AG09309 (cell line): Measurements from ENCODE around the gene PDGFRA.

ENCODE experiments used
- DNase-seq: peaks from one replicate; pipeline ENCODE4 v3.0.0-alpha.2; 2010; ENCODE audit warnings: low read depth
- H3K4me3 ChIP-seq: 2 replicates; pipeline ENCODE4 v1.5.1; 2011; ENCODE audit warnings: mild to moderate bottlenecking, low read depth, low read length, moderate library complexity; ENCODE audit not compliant: control insufficient read depth
- TF ChIP-seq, protein P1 (sequence below): IDR thresholded peaks from 2 replicates; pipeline ENCODE4 v1.5.1; 2011; ENCODE audit warnings: mild to moderate bottlenecking, low read depth, low read length, inconsistent platforms; ENCODE audit not compliant: insufficient read depth, control insufficient read depth; ENCODE audit errors: missing control alignments

The PDGFRA gene

DNA sequence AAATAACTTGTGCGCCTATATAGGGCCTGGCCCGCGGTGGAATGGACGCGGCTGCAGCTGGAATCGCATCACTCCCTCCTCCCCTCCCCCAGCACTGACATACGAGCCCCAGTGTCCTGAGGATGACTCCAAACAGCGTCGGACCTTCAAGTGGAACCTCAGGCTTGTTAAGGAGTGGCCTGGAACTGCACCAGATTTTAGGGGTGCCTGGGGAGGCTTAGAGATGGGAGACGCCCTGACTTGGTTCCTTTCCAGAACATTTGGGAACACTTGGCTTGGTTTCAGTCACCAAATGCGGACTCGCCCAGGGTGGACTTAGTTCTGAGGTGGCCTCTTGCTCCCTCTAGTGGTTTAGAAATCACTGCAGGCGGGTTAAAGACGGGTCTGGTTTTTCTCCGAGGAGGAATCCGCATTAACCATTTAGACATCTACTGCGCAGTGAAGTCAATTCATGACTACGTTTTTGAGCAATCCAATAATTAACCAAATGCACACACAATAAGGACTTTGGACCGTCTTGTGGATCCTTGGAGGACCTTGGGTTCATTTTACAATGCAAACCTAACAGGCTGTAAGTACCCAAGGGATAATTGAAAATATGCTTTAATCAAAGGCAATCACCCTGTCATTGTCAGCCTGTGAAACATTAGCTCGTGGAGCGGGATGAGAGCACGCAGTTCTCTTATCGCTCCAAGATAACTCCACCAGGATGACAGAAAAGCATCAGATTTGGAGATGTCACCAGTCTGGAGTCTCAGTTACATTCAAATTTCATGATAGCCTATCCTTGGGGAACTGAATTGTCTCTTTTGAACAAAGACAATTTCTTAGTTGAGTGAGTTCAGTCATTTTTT is 11.2 kb upstream of the PDGFRA start:
- H3K4me3 ChIP-seq, result peak overlapping the region; percentile 47
- TF ChIP-seq, protein P1, sequence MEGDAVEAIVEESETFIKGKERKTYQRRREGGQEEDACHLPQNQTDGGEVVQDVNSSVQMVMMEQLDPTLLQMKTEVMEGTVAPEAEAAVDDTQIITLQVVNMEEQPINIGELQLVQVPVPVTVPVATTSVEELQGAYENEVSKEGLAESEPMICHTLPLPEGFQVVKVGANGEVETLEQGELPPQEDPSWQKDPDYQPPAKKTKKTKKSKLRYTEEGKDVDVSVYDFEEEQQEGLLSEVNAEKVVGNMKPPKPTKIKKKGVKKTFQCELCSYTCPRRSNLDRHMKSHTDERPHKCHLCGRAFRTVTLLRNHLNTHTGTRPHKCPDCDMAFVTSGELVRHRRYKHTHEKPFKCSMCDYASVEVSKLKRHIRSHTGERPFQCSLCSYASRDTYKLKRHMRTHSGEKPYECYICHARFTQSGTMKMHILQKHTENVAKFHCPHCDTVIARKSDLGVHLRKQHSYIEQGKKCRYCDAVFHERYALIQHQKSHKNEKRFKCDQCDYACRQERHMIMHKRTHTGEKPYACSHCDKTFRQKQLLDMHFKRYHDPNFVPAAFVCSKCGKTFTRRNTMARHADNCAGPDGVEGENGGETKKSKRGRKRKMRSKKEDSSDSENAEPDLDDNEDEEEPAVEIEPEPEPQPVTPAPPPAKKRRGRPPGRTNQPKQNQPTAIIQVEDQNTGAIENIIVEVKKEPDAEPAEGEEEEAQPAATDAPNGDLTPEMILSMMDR, result peak; percentile 88

DNA sequence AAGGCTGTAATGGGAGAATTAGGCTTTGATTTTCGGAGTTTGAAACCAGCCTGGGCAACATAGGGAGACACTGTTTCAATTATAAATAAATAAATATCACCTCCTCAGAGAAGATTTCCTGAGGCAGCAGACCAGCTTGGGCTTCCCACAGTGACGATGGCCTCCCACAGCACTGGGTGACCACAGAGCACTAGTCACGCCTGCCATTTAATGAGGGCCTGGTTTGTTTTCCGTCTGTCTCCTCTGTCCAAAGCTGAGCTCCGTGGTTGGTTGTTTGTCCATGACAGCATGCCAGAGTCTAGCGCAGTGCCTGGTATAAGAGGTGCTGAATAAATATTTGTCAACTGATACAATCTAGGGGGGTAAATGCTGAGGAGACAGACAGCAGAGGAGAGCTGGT is 10.4 kb upstream of the PDGFRA start:
- no peak overlapping the region for H3K4me3 ChIP-seq
- DNase-seq, result no peak
- TF ChIP-seq, protein P1, result no peak

More for the DNA sequence above, 11.2 kb upstream of the PDGFRA start:
- no peak for DNase-seq

DNA sequence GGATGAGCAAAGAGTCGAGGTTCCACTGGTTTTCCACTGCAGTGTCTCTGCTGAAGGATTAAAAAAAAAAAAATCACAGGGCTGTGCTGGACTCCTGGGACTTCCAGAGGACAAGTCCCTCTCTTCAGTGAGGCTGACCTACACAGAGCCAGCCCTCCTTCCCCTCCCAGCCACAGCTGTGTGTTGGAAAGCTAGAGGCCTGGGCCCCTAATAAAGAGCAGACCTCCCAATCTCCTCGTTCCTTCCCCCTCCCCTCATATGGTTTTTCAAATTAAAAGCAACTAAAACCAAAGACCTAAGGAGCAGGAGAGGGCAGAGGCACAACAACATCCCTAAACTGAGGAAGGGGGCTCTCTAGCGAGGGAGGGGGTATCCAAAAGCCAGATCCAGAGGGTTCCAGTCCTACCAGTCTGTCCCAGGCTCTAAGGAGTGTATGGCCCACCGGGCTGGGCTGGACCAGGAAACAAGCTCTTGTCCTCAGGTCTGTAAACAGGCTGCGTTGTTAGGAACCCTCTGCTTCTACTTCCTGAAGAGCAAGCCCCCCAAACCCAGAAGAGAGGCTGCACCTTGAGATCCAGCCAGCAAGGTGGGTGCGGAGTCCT is 4.0 kb upstream of the PDGFRA start:
- TF ChIP-seq, protein P1, result no peak
- DNase-seq, result no peak
- H3K4me3 ChIP-seq, result no peak overlapping the region; the same call in 1 of the 2 replicates

GRCh38 chr4:54225598-54226403 is 3.3 kb upstream of the PDGFRA start:
- H3K4me3 ChIP-seq, result peak overlapping the region; percentile 81
- TF ChIP-seq, protein P1, result peak; percentile 22
- DNase-seq, result no peak

DNA sequence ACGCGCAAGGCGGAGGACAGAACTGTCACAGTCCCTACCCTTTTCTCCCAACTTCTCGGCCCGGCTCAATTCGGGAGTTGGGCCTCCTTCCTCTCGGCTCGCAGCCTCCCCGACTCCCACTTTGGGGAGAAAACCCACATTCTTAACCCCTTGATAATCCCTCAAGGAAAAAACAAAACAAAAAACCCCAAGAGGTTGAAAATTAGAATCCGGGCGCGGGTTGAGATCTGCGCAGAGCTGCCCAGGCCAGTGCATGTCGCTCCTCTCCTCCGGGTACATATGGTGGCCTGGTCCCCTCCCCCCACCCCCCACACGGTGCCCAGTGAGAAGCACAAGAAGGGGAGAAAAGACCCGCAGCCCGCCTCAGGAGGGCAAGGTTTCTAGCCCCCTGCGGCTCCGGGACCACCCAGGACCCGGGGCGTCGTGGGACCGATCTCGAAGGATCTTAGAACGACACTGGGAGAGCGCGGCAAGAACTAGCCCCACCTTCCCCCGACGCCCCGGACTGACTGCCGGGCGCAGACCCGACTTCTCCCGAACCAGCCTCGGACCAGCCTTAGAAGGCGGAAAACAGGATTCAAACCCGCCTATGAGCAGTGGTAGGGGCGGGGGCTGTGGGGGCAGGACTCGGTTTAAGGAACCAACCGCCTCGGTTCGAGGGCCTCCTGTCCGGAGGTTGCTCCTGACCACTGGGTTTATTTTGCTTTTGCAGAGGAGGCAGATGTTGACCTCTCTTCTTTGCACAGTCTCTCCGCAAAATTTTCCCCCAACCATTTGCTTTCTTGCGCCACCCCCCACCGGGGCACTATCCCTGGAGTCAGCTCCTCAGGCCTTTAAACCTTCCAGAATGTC is 2.5 kb upstream of the PDGFRA start:
- H3K4me3 ChIP-seq, result peak overlapping the region; percentile 81
- TF ChIP-seq, protein P1, result no peak
- DNase-seq, result peak; percentile 54
